Measurements from ENCODE around the gene TNFAIP2.

DNA sequence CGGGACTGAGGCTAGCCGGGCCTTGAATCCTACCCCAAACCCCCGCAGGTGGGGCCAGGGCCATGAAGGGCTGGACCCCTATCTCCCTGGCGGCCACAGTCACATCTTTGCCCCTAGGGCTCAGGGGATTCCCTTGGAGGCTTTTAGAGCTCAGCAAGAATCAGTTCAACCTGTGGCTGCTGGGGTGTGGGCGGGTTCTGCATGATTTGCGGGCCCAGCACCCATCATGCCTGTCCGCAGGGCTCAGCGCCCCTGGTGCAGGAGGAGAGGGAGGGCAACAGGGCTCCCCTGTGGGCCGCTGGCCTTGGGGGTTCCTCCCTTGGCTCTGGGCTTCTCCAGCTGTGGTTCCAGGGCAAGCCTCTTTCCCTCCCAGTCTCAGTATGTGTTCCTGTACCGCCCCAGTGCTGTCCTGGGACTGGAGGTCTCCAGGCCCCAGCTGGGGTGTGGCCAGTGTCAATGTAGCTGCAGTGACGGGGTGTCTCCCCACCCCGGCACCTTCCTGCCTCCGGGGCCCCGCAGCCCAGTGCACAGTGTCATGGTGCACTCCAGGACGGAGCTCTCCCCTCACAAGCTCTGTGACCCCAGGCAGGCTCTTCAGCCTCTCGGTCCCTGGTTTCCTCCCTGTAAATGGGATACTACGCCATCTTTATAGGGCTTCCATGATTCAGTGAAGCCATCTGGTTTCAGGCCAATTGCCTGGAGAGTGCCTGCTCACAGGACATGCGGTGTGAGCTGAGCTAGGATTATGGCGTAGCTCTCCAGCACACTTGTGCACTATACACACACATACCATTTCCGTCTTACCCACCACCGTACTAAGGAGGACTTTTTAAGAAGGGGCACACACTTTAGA lies 49.2 kb upstream of the TNFAIP2 start:
- no peak for TF ChIP-seq ZFX (CRISPR knock-in tag; IDR thresholded peaks at IDR 0.05)
- no peak for TF ChIP-seq ELK1 (CRISPR knock-in tag; IDR thresholded peaks at IDR 0.05)
- no peak for TF ChIP-seq NR3C1 (CRISPR knock-in tag; IDR thresholded peaks at IDR 0.05)
- no peak for TF ChIP-seq JUND (IDR thresholded peaks at IDR 0.05; ENCODE audit: borderline replicate concordance, low read depth, low read length)
- TF ChIP-seq JUND (tag; IDR thresholded peaks at IDR 0.05; ENCODE audit: borderline replicate concordance, low read depth, low read length) = no peak
- no peak for TF ChIP-seq ZNF253 (CRISPR knock-in tag; conservative IDR thresholded peaks at IDR 0.05)
- TF ChIP-seq CTCF (IDR thresholded peaks at IDR 0.05 in 2 of 3, conservative IDR thresholded peaks at IDR 0.05 in 1 of 3; ENCODE audit: insufficient read depth in 2 of 3, low read depth in 1 of 3, low read length in 3 of 3) = no peak
- no peak for TF ChIP-seq CBX8 (IDR thresholded peaks at IDR 0.05; ENCODE audit: borderline replicate concordance, extremely low read depth, low read depth, low read length, poor library complexity, severe bottlenecking)
- TF ChIP-seq IRF1 (CRISPR knock-in tag; IDR thresholded peaks at IDR 0.05; ENCODE audit: borderline replicate concordance) = no peak
- TF ChIP-seq SIN3A (IDR thresholded peaks at IDR 0.05; ENCODE audit: borderline replicate concordance in 2 of 2, control insufficient read depth in 1 of 2, low read depth in 2 of 2, low read length in 2 of 2) = no peak

All from K562 (cell line).